Measurements from ENCODE around the gene GHITM.

GHITM gene

DNA sequence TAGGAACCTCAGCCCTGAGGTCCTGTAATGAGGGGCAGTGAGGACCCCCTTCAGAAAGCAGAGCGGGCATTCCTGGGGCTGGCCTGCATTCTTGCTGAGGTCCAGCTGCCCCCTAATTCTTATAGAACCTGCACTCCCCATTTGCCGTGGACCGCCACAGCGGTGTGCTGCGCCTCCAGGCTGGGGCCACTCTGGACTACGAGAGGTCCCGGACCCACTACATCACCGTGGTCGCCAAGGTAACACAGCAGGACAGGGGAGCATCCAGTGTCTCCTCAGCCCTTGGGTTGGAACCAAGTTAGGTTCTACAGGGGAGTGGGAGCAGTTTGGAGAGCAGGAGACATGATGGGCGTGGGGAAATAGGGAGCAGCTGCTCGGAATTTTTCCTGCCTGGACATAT is 62.4 kb downstream of the GHITM start:
- DNase-seq = no peak

DNA sequence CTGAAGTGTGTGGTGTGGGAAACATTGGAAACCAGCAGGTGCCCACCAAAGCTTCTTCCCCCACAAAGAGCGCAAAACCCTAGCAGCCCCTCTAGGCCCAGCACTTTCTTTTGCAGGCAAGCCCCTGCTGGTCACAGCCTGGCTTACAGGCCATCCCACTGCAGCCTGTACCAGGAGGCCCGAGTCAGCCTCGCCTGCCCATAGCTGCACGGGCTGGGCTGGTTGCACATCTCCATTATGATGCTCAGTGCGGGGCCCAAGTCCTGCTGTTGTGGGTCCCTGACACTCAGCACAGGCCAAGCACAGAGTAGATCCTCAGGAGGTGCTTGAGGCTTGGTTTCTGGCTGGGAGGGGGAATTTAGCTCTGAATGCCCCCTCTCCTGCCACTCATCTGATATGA is 63.0 kb downstream of the GHITM start:
- no peak for DNase-seq
